C4-2B (cell line): Measurements from ENCODE around the gene IDI1.

Experiments
- H3K27ac ChIP-seq: fragments of 450-650 bp; 2 replicates; pipeline ENCODE4 v1.5.1; 2017
- ZFX ChIP-seq: fragments of 450-650 bp; IDR thresholded peaks from 2 replicates; pipeline ENCODE4 v1.6.1; 2017
- TF ChIP-seq, protein P1 (sequence below): fragments of 450-650 bp; conservative IDR thresholded peaks from 2 replicates; pipeline ENCODE4 v1.5.1; 2017; ENCODE audit warnings: mild to moderate bottlenecking

Gene IDI1

DNA sequence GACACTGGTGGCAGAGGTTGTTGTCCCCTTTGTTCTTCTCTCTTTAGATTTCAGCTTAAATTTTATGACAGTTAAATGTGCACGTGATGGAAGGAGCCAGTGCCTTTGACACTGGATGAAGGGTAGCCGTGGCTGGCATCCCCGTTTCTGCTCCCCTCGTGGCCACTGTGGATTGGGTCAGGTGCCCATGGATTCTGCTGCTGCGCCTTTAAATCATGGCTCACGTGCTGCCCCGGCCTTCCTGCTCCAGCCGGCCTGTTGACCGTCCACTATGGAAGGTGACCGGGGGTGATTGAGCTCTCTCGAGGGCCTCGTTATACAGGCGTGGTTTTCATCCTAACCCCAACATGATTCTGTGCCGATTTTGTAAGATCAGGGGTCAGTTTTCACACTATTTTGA lies 41.8 kb upstream of the IDI1 start:
- no peak for TF ChIP-seq ZFX
- TF ChIP-seq, protein P1, sequence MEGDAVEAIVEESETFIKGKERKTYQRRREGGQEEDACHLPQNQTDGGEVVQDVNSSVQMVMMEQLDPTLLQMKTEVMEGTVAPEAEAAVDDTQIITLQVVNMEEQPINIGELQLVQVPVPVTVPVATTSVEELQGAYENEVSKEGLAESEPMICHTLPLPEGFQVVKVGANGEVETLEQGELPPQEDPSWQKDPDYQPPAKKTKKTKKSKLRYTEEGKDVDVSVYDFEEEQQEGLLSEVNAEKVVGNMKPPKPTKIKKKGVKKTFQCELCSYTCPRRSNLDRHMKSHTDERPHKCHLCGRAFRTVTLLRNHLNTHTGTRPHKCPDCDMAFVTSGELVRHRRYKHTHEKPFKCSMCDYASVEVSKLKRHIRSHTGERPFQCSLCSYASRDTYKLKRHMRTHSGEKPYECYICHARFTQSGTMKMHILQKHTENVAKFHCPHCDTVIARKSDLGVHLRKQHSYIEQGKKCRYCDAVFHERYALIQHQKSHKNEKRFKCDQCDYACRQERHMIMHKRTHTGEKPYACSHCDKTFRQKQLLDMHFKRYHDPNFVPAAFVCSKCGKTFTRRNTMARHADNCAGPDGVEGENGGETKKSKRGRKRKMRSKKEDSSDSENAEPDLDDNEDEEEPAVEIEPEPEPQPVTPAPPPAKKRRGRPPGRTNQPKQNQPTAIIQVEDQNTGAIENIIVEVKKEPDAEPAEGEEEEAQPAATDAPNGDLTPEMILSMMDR: no peak
- H3K27ac ChIP-seq: no peak overlapping the region

DNA sequence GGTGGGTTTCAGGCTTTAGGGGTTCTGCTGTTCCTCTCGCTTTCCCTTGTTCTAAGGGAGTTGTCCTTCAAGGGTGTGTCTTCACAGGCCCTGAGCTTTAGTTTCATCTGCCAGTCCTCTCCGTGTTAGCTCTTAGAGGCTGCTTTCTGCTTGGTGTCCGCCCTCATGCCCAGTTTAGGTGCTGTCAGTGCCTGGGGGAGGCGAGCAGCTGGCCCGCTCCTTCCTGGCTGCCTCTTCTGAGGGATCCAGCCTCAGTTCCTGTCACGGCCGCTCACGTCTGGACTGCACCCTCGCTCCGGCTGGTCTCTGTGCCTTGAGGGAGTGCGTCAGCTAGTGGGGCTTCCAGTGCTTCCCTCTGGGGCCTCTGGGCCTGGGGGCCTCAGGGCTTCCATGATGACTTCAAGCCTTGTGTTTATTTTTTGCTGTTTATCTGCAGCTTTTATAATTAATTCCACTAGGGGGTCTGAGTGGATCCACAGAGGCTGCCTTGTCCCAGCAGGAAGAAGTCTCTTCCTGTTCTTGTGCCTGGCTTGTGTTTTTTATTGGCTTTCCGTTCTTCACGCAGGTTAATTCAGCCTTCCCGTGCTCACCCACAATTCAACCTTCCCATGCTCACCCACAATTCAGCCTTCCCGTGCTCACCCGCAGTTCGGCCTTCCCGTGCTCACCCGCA lies 40.2 kb upstream of the IDI1 start:
- TF ChIP-seq, protein P1: no peak
- TF ChIP-seq ZFX: no peak
- H3K27ac ChIP-seq: no peak overlapping the region

GRCh38 chr10:1086787-1087186 lies 37.9 kb upstream of the IDI1 start:
- H3K27ac ChIP-seq: no peak overlapping the region
- TF ChIP-seq ZFX: no peak
- TF ChIP-seq, protein P1: no peak

DNA sequence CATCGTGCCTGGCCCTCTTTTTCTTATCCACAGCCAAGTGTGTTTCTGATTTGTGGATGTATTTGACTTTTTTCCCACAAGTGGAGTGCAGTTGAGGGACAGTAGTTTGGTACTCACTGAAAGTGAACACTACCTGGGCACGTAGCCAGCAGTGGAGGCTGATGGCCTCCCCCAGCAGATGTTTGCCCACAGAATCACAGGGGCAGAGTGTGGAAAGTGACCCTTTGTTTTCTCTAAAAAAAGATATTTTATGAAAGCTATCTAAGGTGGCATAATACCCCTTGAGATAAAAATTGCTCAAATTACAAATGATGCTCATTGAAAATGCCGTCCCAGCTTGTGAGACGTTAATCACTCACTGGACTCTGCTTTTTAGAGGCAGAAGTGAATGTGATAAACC lies 36.3 kb upstream of the IDI1 start:
- TF ChIP-seq, protein P1: no peak
- no peak for TF ChIP-seq ZFX
- no peak overlapping the region for H3K27ac ChIP-seq

DNA sequence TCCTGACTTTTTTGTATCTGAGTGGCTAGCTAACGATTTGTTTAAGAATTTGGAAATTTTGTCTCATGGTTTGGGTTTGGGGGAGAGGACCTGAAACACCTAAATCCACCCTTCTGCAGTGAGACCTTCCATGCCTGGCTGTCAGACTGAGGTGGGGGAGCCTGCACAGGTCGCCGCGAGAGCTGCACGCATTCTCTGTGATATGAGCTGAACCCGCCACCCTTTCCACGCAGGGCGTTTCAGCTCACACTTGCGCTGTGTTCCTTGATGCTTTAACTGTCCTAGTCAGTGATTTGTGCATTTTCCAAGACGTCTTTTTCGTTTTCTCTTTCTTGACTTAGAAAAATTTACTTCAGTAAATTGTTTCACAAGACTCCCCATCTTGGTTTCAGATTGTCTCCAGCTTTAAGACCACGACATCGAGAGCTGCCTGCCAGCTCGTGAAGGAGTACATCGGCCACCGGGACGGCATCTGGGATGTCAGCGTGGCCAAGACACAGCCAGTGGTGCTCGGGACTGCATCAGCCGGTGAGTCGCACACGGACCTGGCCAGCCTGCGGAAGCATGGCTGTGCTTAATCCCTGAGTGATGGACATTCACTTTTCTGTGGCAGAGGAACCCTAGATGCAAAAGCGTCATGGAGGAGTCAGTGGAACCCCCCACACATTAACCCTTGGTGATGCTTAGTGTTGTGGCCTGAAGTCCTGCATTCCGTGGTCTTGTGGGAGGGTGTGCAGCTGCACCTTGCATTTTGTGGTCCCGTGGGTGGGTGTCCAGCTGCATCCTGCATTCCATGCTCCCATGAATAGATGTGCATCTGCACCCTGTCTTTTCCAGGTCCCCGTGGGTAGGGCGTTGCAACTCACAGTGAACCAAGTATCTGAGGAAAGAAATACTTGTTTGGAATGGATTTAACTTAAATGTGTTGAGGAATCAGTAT lies 35.4 kb upstream of the IDI1 start:
- H3K27ac ChIP-seq: no peak overlapping the region
- TF ChIP-seq, protein P1: no peak
- no peak for TF ChIP-seq ZFX

- TF ChIP-seq ZFX: no peak
- TF ChIP-seq, protein P1: no peak
- H3K27ac ChIP-seq: no peak overlapping the region
These were observed 34.7 kb upstream of the IDI1 start for GRCh38 chr10:1083581-1083980.

DNA sequence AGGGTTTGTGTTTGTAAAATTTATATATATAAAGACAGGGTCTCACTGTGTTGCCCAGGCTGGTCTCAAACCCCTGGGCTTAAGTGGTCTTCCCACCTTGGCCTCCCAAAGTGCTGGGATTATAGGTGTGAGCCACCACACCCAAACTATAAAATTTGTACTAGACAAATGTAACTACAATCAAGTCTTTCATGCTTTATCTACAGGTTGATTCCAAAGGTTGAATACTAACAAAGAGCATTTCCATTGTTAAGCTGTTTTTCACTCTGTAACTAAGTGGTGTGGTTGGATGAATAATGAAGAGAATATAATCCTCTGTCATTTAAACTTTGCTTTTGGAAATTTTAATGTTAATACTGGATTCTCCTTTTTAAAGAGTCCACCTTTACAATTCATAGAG lies 29.7 kb upstream of the IDI1 start:
- TF ChIP-seq ZFX: no peak
- TF ChIP-seq, protein P1: no peak
- no peak overlapping the region for H3K27ac ChIP-seq
